HuH-7 (cell line): ENCODE results near the gene CYP2W1.

Experiments
- DNase-seq: peaks from one replicate; pipeline ENCODE4 v3.0.0; 2011; ENCODE audit warnings: low spot score

CYP2W1 gene

DNA sequence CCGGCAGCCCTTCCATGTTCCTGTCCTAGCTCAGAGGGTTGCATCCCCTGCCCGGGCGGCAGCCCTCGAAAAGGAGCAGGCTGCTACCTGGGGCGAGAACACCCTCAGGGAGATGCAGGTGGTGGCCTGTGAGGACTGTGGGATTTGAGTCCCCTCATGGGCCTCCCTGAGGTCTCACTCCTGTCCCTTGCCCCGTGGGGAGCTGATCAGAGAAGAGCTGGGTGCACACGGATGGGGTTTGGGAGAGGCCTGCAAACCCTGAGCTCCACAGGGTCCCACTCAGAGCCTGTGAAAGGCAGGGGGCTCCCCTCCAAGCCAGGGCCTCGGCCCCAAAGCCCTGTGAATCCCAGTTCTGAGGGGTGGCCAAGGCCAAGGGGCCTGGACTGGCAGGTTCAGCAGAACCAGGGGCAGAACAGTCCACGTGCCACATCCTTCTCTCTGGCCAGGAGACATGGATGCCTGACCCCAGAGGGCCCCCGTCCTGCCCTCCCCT, 424 bp upstream of the CYP2W1 start:
- no peak for DNase-seq

DNA sequence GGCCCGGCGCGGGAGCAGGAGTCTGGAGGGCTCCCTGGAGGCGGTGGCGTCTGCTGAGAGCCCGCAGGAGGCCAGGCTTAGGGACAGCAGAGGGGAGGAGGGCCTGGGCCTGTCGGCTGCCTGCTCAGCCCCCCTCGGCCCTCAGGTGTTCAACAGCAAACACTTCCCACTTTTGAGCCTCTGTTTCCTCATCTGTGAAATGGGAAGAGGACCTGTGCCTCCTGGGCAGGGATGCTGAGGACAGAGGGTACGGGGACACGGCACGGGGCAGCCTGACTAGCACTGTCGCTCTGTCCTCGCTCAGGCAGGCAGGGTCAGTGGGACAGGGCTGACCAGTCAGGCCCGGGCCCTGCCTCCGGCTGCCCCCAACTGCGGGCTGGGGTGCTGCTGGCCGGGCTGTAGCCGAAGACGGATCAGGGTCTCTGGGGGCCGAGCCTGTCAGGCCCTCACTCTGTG, 663 bp downstream of the CYP2W1 start:
- no peak for DNase-seq

DNA sequence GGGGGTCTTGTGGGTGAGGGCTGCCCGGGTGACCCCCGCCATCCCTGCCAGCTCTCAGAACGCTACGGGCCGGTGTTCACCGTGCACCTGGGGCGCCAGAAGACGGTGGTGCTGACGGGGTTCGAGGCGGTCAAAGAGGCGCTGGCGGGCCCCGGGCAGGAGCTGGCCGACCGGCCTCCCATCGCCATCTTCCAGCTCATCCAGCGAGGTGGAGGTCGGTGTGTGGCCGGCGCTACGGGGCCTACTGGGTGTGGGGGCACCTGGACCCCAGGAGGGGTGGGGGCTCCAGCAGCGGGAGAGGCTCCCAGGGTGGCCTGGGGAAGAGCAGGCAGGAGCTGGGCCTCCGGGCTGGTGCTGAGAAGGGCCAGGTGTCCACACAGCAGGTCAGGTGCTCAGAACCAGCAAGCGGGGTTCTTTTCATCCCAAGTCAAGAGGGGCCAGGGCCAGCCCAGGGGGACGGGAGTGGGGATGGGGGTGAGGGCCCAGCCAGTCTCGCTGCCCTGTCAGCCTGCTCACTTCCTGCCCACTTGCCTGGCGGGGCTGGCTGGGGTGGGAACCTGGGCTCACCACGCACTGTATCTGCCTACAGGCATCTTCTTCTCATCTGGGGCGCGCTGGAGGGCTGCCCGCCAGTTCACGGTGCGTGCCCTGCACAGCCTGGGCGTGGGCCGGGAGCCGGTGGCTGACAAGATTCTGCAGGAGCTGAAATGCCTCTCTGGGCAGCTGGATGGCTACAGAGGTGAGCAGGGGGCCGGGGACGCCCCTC, 1.6 kb downstream of the CYP2W1 start:
- DNase-seq, result no peak

DNA sequence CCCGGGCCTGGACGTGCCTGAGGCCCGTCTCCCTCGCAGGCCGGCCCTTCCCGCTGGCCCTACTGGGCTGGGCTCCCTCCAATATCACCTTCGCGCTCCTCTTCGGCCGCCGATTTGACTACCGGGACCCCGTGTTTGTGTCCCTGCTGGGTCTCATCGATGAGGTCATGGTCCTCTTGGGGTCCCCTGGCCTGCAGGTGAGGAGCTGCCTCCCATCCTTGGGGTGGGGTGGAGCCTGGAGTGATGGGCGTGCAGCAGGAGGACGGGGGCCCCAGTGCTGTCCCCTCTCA, 2.1 kb downstream of the CYP2W1 start:
- no peak for DNase-seq

DNA sequence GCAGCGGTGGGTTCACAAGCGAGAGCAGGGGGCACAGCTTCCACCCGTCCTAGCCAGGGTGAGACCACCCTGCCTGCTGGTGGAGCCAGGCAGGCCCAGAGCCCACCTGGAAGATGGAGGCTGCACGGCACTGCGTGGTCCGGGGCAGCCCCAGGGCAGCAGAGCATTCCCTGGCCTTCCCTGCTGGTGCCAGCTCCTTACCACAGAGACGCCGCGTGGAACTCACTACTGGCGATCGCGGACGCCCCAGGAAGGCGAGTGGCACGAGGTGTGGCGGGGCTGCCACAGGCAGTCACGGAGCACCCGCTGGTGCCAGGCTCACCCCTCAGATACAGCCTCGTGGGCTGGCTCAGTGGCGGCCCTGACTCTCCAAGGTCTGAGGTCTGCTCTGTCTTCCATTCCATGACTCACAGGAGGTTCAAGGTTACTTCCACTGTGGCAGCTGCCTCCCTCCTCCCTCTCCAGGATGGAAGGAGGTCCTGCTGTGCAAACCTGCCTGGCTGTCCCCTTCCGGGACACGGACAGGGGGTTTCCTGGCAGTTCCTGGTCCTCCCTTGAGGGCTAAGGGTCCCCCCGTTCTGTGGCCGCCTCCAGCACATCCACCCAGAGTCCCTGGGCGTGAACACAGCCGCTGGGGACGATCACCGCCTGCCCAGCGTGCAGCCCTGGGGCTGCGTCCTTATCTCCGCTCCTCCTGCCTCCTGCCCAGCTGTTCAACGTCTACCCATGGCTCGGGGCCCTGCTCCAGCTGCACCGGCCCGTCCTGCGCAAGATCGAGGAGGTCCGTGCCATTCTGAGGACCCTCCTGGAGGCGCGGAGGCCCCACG, 3.1 kb downstream of the CYP2W1 start:
- no peak for DNase-seq

DNA sequence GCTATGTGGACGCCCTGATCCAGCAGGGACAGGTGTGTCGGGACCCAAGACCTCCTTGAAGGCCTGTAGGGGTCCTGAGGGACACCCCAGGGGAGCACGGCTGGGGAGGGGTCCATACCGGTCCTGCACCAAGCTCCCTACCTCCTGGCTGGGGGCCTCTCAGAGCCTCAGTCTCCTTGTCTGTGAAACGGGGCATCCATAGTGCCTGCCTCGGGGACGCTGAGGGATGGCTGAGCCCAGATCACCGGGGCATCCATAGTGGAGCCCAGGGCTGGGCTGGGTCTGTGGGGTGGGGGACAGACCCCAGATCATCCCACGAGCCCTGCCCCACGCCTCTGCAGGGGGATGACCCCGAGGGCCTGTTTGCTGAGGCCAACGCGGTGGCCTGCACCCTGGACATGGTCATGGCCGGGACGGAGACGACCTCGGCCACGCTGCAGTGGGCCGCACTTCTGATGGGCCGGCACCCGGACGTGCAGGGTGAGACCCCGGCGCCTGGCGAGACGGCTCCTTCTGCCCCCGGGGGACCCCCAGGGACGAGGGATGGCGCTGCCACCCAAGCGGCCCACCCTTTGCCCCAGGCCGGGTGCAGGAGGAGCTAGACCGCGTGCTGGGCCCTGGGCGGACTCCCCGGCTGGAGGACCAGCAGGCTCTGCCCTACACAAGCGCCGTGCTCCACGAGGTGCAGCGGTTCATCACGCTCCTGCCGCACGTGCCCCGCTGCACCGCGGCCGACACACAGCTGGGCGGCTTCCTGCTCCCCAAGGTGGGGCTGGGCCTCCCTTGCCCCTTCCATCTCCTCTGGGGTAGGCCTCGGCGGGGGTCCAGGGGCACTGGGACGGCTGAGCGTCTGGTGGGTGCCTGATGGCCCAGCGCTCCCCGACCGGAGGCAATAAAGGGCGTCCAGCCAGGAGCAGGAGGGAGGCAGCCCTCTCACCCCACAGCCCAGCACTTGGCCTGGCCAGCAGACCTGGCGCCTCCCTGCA, 4.1 kb downstream of the CYP2W1 start:
- no peak for DNase-seq

DNA sequence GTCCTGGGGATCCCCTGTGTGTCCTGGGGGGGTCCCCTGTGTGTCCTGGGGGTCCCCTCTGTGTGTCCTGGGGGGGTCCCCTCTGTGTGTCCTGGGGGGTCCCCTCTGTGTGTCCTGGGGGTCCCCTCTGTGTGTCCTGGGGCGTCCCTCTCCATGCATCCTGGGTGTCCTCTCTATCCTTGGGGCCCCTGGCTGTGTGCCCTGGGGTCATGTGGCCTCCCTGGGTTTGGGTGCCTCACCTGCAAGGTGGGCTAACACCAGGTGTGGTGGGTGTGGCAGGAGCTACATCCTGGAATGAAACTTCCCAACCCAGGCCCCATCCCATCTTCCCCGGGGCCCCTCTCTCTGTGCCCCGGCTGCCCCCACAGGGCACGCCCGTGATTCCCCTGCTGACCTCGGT, 4.9 kb downstream of the CYP2W1 start:
- DNase-seq, result no peak

DNA sequence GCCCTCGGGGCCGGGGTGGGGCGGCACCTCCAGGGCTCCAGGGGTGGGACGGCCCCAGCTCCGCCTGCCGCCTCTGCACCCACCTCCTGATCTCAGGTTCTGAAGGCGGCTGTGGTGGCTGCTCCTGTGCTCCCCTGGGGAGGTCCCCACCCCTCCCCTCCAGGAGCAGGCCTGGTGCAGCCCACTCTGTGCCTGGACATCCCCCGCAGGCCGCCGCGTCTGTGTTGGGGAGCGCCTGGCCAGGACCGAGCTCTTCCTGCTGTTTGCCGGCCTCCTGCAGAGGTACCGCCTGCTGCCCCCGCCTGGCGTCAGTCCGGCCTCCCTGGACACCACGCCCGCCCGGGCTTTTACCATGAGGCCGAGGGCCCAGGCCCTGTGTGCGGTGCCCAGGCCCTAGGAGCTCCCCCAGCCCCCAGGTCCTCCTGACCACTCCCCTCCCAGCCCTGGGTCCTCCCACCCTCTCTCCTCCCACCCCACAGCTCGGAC, 5.5 kb downstream of the CYP2W1 start:
- DNase-seq, result peak; percentile 64

DNA sequence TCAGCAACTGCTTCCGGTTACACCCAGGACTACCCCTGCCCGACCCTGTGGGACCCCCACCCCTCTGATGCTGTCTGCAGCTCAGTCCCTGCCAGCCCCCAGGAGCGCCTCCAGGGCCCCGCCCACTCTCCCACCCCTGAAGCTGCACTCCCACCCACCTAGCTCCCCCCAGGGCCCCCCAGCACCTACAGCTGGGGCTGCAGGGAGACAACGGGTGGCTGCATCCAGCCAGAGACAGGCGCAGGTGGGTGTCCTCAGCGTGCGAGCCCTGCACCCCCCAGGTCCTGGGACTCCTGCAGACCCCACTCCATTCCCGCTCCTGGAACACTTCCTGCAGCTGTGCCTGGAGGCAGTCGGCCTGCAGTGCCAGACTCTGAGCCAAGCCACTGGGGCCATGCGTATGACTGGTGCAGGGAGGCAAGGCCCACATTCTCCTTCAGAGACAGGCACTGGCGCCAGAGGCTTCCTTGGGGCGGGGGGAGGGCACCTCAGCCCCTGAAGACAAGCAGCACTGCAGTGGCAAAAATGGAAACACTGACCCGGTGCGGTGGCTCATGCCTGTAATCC, 6.1 kb downstream of the CYP2W1 start:
- no peak for DNase-seq

DNA sequence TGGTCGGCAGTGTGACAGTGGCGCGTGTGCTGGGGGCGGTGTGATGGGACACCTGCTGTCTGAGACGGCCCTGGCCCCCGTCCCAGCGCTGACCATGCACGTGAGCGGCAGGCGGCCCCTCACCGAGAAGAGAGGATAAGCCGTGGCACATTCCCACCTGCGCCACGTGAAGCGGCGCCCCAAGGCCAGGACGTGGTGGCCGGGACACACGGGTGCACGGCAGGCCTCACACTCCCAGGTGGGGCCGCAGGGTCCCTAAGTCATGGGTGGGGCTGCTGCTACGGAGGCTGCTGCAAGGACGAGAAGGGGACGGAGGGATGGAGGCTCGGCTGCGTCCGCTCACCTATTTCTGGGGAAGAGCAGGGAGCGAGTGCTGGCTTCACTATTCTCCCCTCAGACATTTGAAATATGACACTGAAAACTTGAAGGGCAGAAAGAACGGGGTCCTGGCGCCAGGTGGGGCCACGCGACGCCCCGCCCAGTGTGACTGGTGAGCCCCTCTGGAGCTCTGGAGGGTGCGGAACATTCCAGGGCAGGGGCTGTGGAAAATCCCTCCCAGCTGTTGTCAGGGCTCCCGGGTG, 7.5 kb downstream of the CYP2W1 start:
- DNase-seq, result no peak

DNA sequence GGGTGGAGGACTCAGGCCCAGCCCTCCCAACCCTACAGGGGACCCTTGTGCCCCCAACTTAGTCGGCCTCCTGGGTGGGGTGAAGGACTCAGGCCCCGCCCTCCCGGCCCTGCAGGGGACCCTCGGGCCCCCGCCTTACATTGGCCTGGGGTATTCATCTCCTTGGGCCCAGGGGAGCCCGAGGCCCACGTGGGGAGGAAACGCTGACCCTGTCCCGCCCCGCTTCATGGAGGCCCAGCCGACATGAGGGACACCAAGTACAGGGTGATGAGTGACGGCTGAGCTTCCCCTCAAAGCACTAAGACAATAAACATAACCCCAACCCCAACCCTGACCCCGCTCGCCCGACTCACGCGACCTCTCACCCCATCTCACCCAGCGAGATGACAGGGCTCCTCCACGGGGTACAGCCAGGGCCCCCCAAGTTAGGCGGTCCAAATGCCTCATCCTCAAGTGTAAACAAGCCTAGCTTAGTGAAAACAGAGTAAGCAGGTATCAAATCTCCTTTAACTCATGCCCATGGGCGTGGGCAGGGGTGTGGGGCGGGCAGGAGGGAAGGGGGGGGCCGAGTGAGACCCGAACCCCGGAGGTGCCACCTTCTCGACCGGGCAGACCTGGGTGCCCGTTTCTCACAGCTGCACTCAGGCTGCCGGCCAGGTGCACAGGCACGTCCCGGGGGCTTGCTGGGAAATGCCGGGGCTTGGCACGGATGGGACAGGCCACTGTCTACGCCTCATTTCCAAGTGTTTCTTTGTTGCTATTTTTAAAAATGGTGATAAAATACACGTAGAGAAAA, 8.2 kb downstream of the CYP2W1 start:
- DNase-seq, result no peak

DNA sequence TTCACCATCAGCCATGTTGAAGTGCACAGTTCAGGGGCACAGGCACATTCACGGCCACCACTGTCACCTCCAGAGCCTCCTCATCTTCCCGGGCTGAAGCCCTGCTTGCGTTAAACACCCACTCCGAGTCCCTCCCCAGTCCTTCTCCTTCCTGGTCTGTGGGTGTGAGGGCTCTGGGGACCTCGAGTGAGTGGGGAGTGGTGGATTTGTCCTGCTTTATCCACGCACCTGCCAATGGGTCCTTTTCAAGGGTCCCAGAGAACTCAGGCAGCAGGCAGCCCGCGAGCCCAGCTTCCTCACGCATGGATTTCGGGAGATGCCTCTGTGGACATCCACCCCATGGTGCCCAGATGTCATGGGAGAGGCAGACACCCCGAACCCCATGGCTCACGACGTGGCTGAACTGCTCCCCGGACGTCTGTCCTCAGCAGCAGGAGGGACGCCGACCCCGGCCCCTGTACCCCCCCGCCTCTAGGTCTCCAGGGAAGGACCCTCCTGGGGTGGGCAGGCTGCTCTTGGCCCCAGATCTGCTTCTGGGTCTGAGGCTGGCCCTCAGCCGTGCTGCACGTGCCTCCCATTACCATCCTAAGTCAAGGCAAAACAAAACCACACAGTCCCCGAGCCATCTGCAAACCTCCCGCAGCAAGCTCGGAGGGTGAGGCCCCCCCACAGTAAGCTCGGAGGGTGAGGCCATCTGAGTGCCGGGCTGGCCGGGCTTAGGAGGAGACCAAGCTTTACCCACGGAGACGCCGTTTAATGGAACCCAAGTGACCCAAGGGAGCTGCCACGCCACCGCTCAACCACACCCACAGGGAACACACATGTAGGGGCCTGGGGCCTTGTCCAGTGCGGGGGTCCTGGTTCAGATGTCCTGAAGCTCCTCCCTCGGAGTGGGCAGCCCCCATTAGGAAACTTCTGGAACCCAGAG, 9.0 kb downstream of the CYP2W1 start:
- no peak for DNase-seq

DNA sequence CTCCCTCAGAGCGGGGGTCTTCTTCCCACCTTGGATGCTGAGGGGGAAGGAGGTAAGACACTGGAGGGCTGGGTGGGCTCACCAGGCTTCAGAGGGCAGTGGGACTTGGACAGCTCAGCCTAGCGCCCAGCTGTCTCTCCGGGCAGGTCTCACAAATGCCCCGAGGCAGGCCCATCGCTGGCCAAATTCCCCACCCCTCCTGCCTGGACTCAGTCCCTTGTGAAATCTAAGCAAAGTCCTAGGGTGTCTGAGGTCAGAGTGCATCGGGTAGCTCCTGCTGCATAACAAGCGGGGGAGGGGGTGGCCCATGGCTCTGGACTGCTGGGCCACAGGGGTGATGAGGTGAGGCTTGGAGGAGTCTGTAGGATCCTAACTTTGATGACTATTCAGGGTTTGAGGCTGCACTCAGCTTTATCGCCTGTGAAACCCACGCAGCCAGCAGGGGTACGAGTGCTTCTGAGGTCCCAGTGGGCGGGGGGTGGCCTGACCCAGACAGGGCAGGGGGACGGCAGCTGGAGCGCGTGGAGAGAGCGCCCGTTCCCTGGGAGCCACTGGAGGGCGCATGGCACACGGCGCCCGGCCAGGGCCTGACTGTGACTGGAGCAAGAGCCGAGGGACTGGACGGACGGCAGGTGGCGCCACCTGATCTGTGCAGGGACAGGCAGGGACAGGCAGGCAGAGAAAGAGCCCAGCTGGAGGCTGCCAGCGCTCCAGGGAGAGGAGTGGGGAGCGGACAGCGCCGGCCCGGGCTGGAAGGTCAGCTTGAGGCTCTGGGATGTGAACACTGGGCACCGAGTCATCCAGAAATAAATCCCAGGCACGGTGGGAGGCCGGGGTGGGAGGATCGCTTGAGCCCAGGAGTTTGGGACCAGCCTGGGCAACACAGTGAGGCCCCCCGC, 10.0 kb downstream of the CYP2W1 start:
- DNase-seq, result peak; percentile 97

DNA sequence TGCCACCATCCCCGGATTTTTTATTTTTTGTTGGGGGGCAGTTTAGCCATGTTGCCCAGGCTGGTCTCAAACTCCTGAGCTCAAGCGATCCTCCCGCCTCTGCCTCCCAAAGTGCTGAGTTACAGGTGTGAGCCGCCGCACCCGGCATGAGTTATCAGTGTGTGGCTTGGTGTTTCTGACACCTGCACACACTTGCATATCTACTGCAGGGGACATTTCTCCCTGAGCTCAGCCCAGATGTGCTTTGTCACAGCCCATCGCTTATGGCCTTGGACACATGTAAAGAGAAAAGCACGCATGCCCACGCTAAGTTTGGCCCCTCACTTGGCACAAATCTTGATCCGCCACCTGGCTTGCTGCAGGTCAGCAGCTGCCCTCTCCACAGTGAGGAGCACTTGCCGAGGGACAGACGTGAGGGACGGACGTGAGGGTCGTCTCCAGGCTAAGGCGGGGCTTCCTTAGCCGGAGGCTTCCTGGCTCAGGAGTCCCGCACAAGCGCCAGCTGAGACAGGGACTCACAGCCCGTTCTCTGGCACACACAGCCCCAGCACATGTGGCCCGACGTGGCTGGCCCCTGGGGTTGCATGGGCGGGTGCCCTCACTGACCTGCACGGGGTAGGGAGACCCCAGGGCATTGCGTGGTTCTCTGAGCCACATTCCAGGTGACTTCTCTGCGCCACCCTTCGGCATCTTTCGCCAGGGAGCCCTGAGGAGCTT, 11.8 kb downstream of the CYP2W1 start:
- DNase-seq, result no peak

DNA sequence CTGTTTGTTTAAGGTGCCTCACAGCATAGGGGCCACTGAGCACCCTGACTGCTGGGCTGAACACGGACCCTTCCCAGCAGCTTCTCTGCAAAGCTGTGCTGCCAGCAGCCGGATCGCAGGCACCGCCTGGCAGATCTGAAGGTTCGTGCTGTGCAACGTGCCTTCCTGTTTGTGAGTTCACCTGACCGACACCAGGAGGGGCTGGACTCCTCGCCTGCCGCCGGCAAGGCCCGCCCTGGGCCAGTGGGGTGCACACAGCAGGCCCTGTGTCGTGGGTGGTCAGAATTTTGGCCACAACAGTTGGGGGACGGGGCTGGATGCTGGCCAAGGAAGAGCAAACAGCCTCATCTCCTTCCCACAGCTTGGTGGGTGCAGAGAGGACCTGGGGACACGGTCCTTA, 12.6 kb downstream of the CYP2W1 start:
- no peak for DNase-seq

DNA sequence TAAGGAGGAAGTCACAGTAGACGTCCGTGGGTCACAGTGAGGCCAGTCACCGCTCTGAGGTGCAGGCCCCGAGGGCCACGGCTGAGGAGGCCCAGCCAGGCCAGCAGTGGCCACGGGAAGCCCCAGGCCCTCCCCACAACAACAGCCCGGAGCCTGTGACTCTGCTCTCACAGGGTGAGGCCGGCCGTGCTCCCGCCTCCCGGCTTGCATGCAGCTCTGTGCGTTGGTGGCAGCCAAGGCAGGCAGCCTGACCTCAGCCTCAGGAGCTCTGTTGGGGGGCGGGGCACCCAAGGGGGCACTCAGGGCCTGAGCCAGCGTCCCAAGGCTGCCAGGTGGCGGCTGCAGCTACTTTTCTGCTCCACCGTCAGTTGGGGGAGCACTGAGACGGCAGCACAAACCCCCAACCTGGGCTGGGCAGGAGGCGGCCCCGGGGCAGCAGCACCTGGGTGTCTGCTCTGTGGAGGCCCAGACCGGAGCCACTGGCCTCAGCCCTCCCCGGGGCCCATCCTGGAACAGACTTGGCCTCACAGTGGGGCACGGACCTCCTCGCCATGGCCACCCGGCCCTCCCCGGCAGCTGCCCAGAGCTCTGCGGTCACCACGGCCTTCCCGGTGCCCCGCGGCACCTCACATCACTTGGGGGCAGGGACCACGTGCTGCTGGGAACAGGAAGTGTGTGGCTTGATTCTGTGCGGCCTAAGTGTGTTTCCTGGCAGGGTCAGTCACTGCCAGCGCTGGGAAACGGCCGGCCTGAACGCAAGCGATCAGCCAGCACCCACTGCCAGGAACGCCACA, 13.3 kb downstream of the CYP2W1 start:
- no peak for DNase-seq
